SKM-1 (cell line): ENCODE results near the gene FTCDNL1.

ENCODE experiments used
- DNase-seq: peaks from one replicate; lab custom pipeline; 2025; ENCODE audit not compliant: unreplicated experiment; lab: John Stamatoyannopoulos, UW

FTCDNL1 gene

DNA sequence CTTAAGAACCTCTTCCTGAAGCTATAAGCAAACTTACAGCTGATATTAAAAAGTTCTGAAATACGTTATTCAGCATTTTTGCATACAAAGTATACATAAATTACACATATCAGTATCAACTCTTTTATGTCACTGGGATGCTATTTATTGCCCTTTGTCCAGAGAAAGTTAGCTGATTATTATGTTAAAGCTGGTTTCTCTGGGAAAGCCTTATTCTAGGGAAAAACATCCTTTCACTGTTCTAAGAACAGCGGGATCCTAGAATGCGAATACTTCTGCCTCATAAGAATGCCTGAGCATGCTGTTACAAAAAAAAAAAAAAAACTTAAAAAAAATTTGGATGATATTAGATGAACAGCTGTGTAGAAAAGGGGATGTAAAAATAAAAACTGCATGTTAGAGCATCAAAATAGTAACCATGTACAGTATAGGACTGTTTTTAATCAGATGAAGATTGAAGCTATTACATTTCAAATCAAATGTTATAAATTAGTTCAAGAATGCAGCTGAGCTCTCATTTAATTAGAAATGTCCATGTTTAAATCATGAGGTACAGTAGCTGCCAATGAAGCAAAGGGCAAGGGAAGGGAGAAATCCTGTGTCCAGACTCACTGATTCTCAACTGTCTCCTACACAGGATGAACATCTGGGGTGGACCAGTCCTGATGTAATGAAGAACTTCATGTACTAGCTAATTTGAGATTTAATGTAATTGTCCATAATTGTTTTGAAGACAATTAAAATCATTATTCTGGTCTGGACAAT lies 8.2 kb downstream of the FTCDNL1 start:
- no peak for DNase-seq

DNA sequence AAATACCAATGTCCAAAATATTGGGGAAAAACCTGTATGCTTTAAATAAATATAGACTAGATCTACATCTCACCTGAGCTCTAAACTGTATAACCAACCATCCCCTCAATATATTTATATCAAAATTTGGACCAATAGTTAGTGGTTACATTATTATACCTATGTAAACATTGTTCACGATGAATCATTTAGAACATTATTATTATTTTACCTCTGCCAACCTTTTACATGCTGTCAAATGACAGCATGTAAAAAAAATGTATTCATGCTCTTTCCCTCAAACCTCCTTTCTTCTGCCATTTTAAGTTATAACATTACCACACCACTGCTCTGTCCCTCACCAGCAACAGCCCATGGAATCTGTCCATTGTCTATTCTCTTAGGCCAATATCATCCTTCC lies 9.6 kb downstream of the FTCDNL1 start:
- no peak for DNase-seq

DNA sequence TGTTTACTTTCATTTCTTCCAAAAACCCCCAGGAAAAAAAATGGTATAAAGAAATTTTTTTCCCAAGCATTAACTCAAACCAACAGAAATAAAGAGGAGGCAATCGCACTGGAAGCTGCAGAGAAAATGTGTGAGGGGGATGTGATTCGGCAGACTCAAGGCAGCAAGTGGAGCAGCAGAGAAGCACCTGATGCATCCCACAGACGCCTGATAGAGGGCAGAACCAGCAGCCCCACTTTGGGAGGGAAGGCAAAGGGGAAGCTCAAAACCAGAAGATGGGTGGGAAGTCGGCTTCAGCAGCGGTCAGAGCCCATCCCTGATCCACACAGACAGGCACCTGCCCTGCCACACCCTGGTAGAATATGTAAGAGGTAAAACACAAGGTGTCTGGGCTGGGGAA lies 12.6 kb downstream of the FTCDNL1 start:
- no peak for DNase-seq

DNA sequence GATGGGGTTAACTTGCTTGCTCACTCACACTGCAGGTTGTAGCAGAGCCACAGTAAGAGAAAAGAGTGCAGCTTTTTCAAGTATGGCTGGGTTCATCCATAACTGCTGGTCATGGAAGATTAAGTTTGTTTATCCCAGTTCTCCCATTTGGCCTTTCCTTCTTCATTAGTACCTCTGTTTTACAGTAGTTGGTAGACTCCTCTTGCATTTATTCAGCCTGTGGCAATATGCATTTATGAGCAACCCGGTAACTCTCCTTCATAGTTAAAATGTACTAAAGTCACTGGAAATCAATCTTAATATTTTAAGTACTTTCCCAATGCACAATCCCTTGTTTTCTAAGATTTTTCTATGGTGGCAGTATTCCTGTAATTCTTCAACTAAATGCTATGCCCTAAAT lies 14.0 kb downstream of the FTCDNL1 start:
- no peak for DNase-seq

DNA sequence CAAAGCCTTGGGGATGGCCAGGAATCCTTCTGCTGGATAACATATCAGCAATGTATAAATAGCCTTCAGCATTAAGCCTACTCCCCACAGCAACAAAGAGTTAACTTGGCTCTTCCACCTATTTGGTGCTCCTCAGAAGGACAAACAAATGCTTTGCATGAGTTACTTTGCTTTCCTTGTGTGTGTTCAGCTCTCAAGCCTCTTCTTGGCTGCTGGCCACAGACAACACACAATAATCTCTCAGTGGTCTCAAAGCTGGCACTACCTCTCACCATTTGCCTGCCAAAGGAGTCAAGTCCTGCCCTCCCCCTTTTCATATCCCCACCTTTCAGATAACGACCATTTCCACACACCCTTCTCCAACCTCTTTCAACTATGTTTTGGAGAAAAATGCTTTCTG lies 17.5 kb downstream of the FTCDNL1 start:
- DNase-seq: no peak

DNA sequence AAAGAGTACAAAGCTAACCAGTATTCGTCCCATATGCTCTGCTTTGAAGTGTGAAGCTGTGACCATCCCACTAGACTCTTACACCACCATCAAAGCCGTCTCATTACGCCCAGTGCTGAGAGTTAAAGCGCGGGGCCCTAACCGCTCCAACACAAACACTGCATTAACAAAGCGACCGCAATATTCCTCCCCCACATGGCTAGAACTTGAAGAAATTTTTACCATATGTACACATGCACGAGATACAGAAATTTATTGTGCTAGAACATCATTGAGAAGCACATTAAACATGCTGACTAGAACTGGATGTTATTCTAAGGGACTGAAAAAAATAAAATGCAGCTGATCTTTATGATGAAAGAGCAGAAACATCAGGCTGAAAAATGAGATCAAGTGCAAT lies 20.5 kb downstream of the FTCDNL1 start:
- DNase-seq: no peak

DNA sequence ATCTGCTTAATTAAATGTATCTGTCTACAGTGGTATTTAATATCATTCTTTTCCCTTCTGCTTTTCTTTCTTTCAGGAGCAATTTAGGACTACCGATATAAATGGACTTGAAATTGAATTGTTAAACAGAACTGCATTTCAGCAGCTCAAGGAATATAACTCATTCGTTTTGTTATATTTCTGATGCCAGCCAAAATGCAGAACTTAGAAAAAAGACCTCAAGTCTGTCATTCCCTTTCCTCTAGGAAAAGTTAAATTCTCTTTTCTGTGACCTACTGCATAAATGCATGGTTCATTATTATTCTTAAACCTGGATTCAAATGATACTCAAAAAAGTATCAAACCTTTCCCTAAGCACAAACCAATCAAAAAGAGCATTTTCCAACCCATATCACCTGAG lies 21.4 kb downstream of the FTCDNL1 start:
- DNase-seq: no peak

DNA sequence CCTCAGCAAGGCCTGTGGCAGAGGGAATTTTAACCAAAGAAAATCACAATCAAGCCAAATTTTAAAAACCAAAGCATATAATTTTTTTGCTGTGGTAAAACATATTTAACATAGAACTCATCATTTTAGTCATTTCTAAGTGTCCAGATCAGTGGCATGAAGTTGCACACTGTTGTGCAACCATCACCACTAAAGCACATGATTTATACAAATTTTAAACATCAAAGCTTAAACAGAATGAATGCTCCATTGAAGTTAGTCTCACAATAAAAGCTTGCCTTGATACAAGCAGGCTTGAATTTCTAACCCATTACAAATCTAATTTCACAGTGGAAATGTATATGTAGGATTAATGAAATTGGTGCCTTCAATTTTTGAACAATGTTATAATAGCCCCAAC lies 31.2 kb downstream of the FTCDNL1 start:
- DNase-seq: no peak

DNA sequence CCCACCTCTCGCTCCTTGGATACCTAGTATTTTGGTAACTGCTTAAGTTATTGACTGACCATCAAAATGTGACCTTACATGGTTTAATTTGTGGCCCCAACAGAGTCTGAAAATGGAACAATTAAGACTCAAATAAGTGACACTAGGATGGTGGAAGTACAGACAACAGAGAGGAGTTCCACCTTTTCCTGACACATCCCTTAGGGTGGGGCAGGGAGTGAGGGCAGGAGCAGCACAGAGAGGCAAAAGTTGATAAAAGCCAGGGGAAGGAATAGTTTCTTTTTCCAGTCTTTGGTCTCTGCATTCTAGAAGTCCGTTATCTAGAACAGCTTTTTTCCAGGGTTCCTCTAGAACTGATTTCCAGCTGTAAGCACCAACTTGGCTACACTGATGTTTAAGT lies 32.2 kb downstream of the FTCDNL1 start:
- no peak for DNase-seq

DNA sequence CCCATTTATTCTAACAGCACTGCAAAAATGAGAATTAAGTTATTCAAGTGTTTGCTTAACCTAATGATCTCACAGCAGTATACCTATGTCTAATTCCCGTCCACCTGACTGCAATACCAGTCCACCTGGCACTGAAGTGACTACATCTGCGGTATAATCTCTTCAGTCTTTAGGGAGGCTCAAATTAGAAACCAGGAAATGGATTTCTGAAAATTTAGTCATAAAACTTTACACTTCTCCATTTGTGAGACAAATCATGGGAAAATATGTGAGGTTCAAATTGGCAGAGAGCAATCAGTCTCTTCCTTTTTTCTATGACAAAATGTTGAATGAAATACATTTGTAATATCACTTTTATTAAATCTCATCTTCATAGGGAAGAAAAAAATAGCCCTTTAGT lies 33.0 kb downstream of the FTCDNL1 start:
- no peak for DNase-seq

DNA sequence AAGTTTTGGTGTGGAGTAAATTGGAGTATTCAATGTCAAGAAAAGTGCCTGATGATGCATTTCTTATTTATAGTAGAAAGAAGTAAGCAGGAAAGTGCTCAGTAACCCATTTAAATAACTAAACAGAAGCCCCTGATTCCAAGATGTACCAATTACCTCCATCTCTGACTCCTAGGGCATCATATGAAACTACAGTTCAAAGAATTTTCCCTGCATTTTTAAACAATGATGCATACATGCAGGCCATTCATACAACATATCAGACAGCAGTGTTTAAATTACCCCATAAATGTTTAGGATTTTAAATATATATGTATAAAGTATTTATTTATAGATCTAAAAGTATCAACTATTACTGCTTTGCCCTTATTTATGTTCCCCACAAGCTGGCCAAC lies 36.2 kb downstream of the FTCDNL1 start:
- DNase-seq: no peak

DNA sequence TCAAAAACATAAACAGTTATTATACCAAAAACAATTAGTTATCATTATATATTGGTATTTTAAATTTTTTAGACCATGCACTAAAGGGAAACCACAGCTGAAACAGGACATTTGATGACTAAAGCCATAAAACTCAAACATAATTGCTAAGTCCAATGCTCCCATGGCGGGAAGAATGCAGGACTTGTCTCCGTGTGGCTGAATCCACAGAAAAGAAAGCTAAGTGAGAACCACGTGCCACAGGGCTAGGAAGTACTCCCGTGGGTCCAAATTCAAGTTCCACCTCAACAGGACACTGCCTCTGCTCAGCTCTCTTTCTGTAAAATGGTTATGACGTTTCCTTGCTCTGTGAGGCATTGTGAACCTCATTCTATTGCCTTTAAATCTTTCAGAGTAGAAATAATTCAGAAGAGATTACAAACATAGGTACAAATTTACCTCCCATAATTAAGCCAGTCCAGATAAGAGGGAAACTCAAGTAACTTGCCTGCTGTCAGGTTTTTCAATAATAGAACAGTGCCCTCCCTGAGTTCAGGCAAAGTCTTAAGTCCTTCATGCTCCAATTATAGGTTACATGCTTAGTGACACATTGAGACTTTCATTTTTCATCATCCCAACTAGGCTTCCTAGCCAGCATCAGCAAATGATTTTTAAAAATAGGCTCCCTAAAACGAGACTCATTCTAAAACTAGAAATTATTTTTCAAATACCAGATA lies 36.7 kb downstream of the FTCDNL1 start:
- DNase-seq: no peak

DNA sequence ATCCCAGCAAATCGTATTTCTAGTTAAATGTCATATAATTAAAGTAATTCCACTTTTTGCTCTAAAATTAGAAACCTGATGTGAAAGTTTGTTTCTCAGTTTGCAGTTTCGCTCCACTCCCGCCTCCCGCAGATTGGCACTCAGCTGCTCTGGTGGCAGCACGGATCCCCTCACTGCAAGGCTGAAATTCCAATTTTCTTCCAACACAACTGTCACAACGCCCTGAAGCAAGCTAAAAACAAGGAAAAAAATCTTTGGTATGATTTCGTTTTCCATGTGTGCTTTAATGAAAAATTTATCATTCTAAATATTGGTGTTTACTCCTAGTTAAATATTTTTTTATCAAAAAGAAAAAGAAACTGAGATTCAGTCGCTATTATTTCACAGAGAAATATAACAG lies 38.5 kb downstream of the FTCDNL1 start:
- DNase-seq: no peak

DNA sequence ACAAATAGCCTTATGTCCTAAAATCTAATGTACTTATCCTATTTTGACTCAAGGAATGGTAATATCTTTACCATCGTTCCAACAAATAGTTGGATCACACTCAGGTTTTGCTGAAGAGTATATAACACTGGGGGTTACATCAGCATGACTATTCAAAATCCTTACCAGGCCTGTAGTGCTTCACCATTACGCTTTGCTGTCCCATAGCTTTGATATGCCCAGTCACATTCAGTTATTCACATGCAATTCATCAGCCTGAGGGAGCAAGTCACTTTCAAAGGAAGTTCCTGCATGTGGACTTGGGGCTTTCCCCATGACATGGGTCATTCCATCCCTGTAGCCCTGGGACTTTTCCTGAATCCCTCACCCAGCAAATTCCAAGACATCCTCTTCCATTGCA lies 39.6 kb downstream of the FTCDNL1 start:
- DNase-seq: no peak

DNA sequence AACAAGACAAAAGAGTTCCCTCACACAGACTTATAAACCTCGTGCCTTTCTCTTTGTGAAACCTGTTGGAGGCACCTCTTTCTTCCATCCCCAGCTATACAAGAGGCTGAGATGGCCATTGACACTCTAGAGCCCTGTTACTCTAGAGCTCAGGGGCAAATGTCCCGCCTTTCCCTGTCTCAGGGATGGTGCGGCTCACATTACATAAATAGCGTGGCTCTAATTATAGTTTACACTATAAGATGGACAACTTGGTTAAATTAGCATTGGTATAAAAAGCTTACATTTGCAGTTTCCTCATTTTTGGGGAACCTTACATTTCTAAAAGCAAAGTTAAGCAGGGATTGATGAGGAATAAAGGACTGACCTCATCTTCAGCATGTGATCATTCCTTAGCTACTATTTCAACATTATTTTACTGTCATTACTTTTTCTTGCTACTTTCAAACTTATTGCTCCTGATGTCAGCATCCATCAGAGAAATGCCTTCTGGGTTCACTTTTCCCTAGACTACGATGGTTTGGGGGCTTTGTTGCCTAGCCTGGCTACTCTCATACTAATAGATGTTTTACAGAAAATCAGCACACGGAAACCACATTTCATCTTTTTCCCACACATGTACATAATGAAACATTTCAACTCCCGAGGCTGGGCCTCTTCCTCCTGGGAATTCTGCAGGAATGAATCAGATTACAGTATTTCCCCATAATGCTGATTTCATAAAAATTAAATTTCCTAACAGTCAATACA lies 40.4 kb downstream of the FTCDNL1 start:
- DNase-seq: no peak

DNA sequence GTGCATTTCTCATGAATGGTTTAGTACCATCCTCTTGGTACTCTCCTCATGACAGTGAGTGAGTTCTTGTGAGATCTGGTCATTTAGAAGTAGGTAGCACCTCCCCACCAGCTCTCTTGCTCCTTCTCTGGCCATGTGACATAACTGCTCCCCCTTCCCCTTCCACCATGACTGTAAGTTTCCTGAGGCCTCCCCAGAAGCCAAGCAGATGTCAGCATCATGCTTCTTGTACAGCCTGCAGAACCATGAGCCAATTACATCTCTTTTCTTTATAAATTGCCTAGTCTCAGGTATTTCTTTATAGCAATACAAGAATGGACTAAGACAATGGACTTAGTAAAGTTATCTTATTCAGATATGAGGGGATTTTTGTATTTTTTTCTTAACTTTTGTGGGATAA lies 43.0 kb downstream of the FTCDNL1 start:
- no peak for DNase-seq

DNA sequence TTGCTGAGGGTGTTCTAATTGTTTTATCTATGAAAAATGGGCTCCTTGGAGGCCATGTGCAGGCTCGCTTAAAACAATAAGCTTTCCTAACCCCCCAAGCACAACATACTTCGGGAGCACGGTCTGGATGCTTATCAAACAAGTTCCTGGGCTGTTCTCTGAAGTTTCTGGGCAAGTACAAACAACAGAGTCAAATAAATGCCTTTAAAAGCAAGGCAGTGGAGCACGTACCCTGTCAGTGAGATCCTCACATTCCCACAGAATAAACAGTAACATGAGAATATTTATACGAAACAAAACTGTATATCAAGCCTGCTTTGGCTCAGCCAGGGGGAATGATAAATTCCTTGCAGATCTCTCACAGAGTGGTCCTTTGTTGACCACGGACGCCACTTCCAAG lies 44.8 kb downstream of the FTCDNL1 start:
- no peak for DNase-seq

DNA sequence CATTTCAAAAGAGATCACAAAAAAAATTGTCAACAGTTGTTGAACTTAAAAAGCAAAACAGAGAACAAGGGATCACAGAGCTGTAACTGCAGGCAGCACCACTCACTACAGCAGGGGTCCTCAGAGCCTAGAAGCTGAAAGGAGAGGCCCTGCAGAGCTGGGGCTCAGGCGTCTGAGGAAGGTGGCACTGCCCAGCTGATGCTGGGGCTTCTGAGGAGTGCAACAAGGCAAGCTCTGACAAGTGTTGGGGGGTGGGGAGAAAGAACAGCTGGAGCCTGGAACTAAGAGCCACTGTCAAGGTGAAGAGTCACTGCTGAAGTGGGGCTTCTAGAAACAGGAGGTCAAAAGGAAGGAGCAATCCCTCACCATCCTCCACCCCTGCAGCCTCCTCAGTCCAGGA lies 46.2 kb downstream of the FTCDNL1 start:
- DNase-seq: no peak

DNA sequence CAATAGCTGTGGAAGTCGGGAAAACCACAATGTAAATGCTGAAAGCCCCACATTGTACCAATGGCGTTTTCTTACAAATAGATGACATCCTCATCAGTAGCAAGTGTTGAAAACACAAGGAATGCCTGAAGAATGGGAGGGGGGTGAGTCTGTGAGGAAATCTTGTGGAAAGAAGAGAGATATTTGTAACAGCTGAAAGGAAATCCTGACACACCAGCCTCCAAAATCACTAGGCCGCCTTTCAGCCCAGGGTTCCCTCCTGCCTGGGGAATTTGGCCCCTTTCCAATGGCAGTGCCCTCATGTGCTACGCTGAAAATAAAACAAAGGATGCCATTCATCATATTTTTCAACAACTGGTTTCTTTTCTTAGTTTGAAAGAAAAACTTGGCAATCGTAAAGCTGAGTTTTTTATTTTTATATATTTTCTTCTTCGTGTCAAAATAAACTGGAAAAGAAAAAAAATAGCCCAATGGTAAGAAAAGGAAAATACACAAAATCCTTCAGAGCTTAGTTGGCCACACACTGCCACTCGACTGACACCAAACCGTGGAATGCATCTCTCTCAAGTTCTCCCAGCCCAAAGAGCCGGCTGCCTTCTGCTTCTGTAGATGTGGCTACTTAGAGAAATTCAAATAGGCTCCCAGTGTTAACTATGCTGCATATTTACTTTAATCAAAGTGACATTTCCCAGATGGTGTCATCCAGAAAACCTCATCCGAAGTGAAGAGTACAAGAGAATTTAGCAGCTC lies 52.0 kb downstream of the FTCDNL1 start:
- no peak for DNase-seq

DNA sequence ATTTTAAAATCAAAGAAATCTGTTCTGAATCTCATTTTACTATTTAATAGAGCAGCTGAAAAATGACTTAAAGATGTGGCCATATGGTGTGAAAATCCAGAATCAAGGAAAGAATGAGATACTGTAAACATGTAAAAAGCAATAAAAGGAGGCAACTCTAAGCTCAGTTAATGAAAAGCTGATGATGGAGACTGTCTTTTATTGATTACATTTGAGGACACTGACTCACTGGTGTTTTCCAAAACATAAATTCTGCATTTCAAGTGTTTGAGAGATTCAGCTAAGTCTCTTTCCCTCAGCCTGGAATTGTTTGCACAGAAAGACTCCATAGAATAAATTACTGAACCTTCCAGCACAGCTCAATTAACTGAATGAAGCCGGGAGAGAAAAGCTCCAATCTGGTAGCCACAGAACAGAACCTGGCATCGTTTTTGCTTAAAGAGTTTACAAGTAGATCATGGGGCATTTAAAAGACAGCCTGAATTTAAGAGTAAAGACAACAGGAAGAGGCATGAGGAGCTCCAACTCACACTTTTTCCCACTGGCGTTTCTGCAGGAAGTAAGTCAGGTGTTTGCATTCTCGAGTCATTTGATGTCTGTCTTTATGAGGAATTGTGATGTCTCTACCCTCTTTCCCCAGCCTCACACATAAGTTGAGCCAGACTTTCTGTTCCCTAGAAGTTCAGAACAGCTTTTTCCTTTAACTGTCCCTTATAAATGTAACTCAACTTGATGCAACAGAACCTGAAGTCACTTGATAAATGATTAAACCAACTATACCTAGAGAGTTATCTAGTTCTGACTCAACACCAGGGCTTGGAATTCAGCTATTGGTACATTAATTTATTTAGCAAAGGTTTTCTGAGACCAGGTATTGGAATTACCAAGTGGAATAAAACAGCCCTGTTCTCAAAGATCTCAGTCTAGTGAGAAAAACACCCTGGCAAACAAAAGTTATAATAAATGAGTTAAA lies 53.3 kb downstream of the FTCDNL1 start:
- DNase-seq: no peak
